HG03378 (cell line): ENCODE measurements around the gene PHAF1.

Source experiments
- ATAC-seq: cut with Tn5 transposase; IDR thresholded peaks from one replicate; pipeline ENCODE4 v1.9.1; 2021; ENCODE audit warnings: mild to moderate bottlenecking, moderate library complexity; ENCODE audit not compliant: unreplicated experiment

Gene PHAF1

DNA sequence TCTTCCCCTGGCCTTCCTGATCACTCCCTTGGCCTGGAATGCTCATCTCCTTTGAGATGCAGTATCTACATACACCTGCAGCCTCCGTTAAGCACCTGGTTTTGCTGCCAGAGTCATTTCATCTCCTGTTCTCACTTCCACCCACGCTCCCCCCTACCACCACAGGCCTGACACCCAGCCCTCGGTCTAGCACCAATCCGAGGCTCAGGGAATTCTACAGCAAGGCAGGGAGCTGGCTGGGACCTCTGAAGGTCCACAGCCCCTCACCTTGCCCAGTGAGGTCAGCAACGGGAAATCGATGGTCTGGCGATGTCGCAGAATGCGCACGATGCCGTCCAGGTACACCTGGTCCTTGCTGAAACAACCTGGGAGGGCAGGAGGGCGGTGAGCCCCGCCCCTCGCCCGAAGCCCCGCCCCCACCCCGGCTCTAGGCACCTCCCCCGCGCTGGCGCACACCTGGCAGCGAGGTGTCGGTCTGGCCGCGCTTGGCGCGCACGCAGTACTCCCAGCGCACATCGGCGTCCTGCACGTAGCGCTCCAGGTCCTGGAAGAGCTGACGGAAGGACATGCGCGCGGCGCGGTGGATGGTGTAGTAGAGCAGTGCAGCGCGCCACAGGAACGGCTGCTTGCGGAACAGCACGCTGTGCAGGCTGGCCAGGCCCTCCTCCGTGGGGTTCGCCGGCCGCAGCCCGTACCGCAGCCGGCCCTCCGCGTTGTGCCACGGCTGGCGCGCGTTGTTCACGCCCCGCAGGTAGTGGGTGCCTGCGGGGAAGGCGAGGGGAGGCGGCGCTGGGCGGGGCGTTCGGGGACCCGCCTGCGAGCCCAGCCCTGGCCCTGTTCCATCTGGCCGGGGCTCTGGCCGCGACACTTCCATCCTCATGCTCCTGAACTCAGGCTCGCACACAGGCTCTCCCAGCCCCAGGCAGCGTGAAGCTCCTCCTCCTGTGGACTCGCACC, 68.3 kb downstream of the PHAF1 start:
- ATAC-seq: no peak

DNA sequence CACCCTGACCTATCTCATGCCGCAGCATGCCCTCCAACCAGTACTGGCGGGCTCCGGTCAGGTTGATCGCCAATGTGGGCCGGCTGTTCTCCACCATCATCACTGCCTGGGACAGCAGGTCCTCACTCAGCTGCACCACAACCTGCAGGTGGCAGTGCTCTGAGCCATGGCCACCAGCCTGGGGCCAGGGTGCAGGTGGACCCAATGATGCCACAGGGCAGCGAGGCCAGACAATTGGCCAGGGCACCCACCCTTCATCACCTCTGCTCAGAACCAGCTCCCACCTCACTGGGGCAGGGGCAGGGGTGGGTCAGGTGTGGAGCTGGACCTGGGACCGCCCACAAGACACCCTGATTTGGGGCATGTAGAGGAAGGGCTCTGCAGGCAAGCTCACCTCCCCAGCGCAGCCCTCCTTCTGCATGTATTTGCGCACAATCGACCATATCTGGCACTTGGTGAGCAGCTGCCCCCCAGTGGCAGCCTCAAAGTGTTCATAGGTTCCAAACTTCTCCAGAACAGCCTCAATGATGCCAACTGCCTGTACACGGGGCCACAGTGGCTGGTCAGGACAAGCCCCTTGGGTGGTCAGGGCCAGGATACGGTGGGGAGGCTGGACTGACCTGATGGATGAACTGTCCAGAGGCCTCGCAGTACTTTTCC, 69.8 kb downstream of the PHAF1 start:
- no peak for ATAC-seq

DNA sequence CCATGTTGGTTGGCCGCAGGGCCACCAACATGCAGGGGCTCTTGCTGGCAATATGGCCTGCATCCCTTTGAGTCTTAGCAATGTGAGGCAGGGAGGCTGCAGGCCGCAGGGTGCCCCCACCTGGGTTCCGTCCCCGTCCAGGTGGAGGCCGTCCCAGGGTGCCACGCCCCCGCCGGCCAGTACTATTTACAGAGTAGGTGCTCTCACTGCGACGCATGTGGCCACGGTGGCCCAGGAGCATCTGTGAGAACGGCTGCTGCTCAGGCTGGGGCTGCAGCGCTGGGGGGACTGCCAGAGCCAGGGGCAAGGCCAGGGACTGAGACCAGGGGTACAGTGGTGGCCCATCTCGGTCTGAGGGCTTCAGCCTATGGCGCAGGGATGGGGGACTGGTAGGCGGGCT, 70.4 kb downstream of the PHAF1 start:
- ATAC-seq: no peak

DNA sequence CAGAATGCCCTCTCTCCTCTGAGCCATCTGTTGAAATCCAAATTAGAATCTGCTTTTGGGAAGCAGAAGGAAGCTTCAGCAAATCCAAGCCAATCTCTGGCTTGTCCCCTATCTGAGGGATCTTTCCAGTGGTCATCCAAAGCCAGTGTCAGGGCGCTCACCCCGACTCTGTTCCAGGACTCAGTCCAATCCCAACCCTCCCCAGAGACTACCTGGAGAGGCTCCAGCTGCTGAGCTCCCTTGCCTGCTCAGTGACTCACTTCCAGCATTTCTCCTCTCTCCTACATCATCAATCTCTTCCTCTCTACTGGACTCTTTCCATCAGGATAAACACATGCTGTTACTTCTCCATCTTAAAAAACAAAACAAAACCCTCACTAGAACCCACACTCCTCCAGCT, 71.6 kb downstream of the PHAF1 start:
- no peak for ATAC-seq

DNA sequence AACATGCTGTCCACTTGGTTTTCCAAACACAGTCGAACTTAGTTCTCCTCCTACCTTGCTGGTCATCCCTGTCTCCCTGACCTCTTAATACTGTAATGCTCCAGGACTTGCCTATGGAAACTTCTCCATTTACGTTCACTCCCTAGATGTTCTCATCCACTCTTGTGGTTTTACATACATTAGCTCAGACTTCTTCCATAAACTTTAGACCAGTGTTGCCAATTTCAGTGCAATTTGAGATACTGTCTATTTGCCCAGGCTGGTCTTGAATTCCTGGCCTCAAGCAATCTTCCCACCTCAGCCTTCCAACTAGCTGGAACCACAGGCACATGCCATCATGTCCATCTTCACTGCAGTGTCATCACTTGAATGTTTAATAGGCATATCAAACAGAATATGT, 72.5 kb downstream of the PHAF1 start:
- no peak for ATAC-seq

DNA sequence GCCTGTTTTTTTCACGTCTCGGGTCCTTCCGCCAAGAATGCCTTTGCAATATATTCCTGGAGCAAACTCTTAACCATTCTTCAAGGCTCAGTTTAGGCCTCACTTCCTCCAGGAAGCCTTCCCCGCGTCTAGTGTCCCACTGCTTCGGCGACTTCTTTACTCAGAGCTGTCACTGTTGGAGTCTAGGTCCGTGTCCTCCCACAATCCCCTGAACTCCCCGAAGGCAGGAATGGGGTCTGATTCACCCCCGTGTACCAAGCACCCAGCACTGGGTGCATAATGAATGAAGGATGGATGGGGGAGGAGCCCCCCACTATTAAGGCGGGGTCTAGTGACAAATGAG, 73.5 kb downstream of the PHAF1 start:
- no peak for ATAC-seq

DNA sequence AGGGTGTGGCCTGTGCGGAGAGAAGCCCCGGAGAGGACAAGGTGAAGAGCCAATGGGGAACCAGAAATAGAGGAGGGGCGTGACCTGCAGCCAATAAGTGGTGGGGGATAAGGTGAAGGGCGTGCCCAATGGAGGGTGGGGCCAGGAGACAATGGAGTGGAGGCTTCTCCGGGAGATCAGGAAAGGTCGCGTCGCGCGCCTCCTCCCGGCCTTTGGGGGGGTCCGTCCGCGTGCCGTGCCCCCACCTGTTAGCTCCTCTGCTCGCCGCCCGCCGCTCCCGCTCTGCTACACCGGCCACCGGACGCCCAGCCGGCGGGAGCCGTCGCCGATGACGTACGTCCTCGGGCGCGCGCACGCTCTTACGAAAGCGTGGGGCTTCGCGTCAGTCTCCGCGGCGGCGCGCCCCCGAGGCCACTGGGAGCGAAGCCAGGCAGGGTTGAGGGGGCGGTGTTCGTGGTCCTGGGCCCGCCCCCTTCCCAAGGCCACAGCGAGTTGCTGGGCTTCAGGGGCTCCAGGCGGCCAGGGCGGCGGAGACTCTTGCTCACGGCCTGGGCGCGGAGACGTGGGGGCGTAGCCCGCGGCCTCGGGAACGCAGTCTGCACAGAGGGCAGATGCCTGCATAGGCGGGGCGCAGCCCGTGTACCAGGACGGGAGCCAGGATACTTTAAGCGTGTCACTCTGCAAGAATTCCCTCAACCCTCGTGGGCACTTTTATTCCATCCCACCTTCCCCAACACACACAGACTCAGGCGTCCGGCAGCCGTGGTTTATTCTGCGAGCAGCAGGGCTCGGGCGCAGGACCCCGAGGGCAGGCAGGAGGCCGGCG, 74.1 kb downstream of the PHAF1 start, which contains the start of gene MATCAP1:
Gene MATCAP1 (minus strand): TSS at position 337 of the 826 bp plus-strand sequence. CDS start 3,353 bp downstream, outside the sequence.
- peak; percentile 87 for ATAC-seq

DNA sequence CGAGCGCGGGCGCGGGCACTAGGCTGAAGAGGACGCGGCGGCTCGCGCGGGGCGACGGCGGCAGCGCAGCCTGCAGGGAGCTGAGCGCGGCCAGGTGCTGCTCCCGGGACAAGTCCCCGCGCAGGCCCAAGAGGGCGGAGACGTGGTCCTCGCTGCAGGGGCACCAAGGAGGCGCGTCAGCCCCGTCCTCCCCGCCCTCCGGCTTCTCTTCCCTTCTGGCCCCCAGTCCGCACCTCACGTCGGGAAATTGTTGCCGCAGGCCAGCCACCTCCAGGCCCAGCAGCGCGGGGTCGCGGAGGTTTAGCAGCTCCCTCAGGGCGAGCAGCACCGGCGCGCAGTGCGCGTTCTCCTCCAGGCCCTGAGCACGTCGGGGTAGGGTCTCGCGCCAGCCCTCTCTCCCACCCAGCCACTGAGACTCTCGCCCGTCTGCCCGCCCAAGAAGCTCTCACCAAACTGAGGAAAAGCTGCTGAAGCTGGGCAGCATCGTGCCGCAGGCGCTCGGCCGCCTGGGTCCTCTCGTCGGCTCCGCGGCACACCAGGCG, 74.8 kb downstream of the PHAF1 start:
- no peak for ATAC-seq

DNA sequence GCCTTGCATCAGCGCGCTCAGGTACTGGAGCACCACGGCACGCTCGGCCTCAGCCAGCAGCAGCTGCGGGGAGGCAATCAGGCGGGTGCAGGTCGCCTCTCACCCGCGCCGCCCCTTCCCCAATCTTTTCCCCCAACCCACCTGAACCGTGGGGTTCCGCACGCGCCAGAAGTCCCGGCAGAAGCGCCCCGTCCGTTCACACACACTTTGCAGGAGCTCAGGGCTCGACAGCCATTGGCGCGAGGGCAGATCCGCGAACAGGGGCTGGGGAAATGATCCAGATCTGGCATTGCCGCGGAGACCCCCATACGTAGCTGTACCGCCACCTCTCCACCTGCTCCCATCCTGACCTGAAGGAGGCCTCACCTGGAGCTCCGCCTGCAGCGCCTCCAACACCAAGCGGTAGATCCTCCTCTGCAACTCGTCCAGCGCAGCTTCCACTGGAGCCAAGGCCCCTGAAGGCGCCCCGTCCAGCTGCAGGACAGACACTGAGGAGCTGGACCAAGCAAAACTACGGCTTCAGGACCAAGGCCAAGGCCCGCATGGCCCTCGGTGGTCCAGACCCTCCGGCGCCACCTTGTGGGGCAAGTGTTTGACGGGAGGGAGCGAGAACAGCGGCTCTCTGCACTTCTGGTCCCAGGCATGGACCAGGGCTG, 75.4 kb downstream of the PHAF1 start:
- no peak for ATAC-seq

DNA sequence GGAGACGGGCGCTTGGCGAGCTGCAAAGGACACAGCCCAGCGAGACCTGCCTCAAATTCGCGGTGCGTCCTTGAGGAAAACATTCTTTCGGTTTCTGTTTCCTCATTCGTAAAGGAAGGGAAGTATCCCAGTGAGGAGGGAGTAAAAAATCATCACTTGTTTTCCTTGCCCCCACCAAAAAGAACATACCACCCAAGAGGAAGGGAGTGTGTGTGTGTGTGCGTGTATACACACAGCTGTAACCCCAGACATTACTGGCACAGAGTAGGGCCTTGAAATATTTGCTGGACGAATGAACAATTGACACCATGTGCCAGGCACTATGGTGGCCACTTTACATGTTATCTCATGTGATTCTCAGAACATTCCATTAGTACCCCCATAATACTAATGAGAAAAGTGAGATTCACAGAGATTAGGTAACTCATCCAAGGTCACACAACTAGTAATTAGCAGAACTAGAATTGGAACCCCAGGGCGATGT, 76.0 kb downstream of the PHAF1 start:
- no peak for ATAC-seq

DNA sequence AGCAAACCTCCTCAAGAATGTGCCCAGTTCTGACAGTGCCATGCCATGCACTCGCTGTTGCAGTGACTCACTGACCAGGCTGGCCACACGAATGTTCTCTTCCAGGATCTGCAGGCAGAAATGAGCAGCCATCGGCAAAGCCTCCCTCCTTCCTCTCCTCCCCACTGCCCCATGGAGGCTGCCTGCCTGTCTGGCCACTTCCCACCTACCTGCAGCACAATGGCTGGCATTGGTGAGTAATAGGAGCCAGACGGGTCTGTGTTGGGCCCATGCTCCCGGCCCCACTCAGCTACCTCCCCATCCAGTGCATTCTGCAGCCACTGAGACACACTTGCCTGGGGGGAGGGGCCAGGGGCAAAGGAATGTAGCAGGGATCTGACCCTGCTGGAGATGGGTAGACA, 76.8 kb downstream of the PHAF1 start:
- ATAC-seq: no peak

DNA sequence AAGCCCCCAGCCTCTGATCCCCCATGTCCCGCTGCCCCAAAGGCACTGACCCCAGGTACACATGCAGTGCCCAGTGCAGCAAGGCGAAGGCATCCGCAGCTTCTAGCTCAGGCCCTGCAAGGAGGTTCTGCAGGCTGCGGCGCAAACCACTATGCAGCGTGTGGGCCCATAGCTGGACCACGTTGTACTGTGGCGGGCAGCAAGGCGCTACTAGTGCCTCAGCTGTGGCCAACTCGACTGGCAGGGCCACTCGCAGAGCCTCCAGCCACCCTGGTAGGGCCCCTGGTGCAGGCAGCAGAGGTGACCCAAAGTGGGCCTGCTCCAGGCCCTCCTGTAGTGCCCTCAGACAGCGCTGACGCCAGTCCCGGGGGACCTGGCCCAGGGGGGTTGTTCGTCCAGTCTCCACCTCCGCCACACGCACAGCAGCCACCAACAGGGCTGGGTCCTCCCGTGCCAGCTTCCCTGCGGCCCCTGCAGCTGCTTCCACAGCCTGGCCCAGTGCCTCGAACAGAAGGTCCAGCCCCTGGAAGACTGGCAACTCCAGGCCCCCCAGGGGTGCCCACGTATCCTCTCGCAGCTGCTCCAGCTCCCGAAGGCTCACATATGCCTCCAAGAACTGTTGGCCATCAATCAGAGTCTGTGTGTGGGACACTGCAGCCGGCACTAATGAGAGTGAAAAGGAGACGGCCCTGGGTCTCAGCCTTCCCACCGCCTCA, 77.6 kb downstream of the PHAF1 start:
- no peak for ATAC-seq

DNA sequence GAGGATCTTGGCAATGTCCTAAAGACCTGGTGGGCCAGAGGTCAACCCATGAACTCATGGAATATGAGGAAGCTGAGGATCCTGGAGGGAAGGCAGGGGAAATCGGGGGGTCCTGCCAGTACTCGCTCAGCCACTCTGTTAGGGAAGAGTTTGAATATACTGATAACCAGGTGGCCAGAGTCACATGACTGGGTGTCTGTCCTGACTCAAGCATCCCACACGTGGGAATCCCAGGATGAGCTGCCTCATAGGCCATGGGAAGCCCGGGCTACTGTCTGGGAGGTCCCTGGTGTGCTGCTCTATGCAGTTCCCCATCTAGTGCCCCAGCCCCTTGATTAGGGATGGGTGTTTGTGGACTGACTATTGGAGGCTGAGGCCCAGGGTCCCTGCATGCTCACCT, 78.6 kb downstream of the PHAF1 start:
- ATAC-seq: no peak

DNA sequence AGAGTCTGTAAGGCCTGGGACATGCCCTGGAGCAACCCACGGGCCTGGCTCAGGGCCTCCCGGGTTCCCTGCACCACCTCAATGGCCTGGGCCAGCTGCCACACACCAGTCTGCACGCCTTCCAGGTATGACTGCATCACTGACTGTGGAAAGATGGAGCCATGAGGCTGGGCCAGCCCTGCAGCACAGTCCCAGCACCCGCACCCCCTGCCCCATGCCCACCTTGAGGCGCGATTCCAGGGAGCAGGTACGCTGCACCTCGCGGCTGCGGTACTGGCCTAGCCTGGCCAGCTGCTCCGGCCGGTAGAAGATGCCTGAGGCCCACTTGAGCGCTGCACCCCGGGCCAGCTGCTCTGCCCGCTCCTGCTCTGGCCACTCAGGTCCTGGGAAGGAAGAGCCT, 79.1 kb downstream of the PHAF1 start:
- ATAC-seq: no peak

DNA sequence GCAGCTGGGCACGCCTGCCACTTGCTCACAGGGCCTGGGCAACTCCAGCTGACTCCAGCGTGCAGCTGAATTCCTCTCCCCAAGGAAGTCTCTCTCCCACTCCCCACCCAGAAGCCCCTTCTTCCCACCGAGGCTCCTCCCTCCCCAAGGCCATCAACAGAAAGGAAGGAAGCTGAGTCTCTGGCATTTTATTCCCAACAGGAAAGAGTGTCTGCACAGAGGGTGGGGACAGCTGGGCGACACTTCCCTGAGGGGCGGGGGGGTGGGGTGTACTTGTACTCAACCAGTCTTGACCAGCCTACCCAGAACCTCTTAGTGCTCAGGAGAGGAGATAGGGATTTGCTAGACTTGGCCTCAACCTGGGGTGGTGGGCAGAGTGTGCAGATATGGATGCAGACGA, 80.3 kb downstream of the PHAF1 start, which contains the start of gene EXOC3L1:
Gene EXOC3L1 (minus strand): TSS at position 96 of the 400 bp plus-strand sequence. CDS start 460 bp downstream, outside the sequence.
- no peak for ATAC-seq

DNA sequence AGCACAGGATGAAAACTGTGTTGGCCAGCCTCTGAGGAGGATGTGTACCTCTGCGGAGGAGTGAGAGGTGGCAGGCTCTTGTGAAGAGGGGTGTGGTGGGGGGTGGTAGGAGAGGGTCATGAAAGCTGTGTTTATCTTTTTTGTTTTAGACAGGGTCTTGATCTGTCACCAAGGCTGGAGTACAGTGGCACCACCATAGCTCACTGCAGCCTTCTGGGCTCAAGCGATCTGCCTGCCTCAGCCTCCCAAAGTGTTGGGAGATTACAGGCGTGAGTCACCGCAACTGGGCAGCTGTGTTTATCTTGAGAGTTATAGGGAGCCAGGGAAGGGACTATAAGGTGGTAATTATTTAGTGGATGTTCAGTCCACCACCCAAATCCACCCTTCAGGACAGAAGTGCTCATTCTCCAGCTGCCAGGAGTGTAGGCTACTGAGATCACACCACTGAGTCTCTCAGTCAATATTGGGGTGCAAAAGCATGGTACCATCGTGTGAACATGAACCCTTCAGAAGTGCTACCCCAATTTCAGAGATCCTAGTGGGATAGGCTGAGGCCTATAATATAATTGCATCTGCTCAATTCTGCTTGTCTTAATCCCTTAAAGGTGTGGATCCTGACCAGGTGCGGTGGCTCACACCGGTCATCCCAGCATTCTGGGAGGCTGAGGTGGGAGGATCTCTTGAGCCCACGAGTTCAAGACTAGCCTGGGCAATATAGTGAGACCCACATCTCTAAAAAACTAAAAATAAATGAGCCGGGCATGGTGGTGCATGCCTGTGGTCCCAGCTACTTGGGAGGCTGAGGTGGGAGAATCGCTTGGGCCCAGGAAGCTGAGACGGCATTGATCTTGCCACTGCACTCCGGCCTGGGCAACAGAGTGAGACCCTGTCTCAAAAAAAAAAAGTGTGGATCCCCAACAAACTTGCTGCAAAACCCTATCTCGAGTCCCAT, 81.0 kb downstream of the PHAF1 start:
- no peak for ATAC-seq

DNA sequence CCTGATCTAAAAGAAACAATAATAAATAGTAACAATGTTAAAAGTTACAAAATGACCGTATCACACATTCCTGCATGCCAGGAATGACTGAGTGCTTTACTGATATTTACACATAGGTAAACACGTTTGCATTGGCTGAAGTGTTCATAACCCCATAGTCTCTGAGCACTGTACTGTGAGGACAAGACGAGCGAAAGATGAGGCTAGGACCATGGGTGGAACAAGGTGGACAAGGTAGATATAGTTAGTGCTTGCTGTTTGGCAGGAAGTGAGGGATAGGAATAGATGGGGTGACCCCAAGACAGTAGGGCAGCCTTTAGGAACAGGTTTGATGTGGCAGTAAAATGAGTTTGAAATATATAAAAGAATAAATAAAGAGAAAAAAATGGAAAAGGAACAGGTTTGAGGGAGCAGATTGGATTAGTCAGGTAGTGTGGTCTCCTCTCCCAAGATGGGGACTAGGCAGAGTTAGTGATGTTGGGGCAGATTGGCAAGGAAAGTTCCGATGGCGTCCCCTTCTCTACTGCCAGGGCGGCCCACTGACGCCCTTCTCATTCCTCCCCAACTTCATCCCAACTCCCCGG, 81.8 kb downstream of the PHAF1 start:
- ATAC-seq: no peak

DNA sequence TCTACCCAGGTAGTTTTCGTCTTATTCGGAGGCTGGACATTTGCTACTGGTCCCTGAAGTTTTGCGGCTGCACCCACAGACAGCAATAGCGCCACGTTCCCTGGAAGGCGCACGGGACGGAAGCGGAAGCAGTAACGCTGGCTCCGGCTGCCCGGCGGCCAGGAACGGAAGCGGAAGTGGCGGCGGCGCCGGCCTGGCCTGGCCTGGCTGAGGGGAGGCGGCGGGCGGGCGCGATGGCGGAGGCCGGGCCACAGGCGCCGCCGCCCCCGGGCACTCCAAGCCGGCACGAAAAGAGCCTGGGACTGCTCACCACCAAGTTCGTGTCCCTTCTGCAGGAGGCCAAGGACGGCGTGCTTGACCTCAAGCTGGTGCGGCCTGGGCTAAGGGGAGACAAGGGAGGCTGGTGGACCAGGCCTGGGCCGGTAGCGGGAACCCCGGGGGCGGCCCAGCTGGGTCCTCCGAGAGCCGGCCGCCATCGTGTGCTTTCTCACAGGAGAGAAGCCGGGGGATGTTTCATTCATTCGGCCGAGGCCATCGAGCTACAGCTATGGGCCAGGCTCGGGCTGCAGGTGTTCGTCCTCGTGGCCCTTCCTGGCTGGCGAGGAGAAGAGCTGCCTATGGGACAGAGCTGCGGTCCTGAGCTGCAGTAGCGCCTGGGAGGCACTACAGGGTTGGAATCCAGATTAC, 82.4 kb downstream of the PHAF1 start, which contains the start of gene E2F4:
Gene E2F4 (plus strand): TSS at position 161 of the 687 bp plus-strand sequence. CDS start 73 bp downstream, at position 234.
- no peak for ATAC-seq
